H1 (cell line): ENCODE results near the gene GABRG3. TPM values are rescaled to one million over a fixed set of nuclear protein-coding genes. Genes with fewer than 3 reads are reported as not detected.

ENCODE experiments used
- CTCF ChIA-PET: fragments of 300-600 bp; sonication (Branson Sonifier 250); formaldehyde crosslinking; loops from one replicate; lab custom pipeline; 2021; ENCODE audit not compliant: partially characterized antibody; lab: Charles Lee
- POLR2A ChIA-PET: fragments of 300-600 bp; sonication (Branson Sonifier 250); formaldehyde crosslinking; loops from one replicate; lab custom pipeline; 2021; ENCODE audit warnings: inconsistent platforms; ENCODE audit not compliant: partially characterized antibody; lab: Charles Lee
- DNase-seq, 2 experiments: peaks; one replicate each; pipeline versions ENCODE4 v3.0.0 to v3.0.0-alpha.2; 2010 to 2022; ENCODE audit warnings: low spot score in 2 of 2, low read depth in 1 of 2, mixed read lengths in 1 of 2
- FAIRE-seq: peaks from 2 replicates; lab custom pipeline; 2011; peaks lifted over from hg19 to GRCh38; lab: Jason Lieb, UNC
- H2AFZ ChIP-seq: 2 replicates; pipeline ENCODE4 v1.8.1; 2012; ENCODE audit warnings: low read length, inconsistent platforms
- H2AK5ac ChIP-seq: 2 replicates; pipeline ENCODE4 v1.6.1; 2013; ENCODE audit warnings: low read depth, low read length
- H2BK120ac ChIP-seq: replicated peaks from 2 replicates; pipeline ENCODE3; 2013; ENCODE audit warnings: low read depth, low read length, inconsistent platforms
- H2BK12ac ChIP-seq: 2 replicates; pipeline ENCODE4 v1.6.1; 2013; ENCODE audit warnings: low read depth, low read length
- H2BK15ac ChIP-seq: 2 replicates; pipeline ENCODE4 v1.6.1; 2013; ENCODE audit warnings: low read length
- H2BK20ac ChIP-seq: 2 replicates; pipeline ENCODE4 v1.6.1; 2013; ENCODE audit warnings: low read length
- H2BK5ac ChIP-seq: 2 replicates; pipeline ENCODE4 v1.6.1; 2013; ENCODE audit warnings: low read depth, low read length
- H3K14ac ChIP-seq: 2 replicates; pipeline ENCODE4 v1.6.1; 2013; ENCODE audit warnings: inconsistent platforms; ENCODE audit not compliant: insufficient read length
- H3K18ac ChIP-seq: 2 replicates; pipeline ENCODE4 v1.6.1; 2013; ENCODE audit warnings: low read length; ENCODE audit errors: extremely low read depth
- H3K23ac ChIP-seq: 2 replicates; pipeline ENCODE4 v1.6.1; 2013; ENCODE audit warnings: inconsistent platforms; ENCODE audit not compliant: insufficient read length
- H3K23me2 ChIP-seq: 2 replicates; pipeline ENCODE4 v1.6.1; 2013; ENCODE audit warnings: low read depth, low read length
- H3K27ac ChIP-seq: 2 replicates; pipeline ENCODE4 v1.6.1; 2011; ENCODE audit warnings: low read depth, low read length, inconsistent platforms
- H3K27me3 ChIP-seq, 4 experiments: replicated peaks in 1 of 4; 1 replicate in 1 of 4; 2 replicates in 3 of 4; pipeline versions ENCODE4 v1.6.1 to v1.8.1; 2011 to 2013; ENCODE audit warnings: low read length in 3 of 4, mild to moderate bottlenecking in 3 of 4, inconsistent platforms in 2 of 4, mixed read lengths in 2 of 4, moderate library complexity in 1 of 4; ENCODE audit not compliant: control insufficient read depth in 3 of 4, insufficient read depth in 3 of 4; ENCODE audit errors: extremely low read depth in 1 of 4
- H3K36me3 ChIP-seq, 4 experiments: 2 replicates each; pipeline versions ENCODE4 v1.6.1 to v1.8.1; 2011 to 2013; ENCODE audit warnings: mild to moderate bottlenecking in 4 of 4, low read length in 3 of 4, moderate library complexity in 2 of 4, control low read depth in 1 of 4, inconsistent platforms in 1 of 4; ENCODE audit not compliant: insufficient read depth in 4 of 4, control insufficient read depth in 2 of 4
- H3K4ac ChIP-seq: replicated peaks from 2 replicates; pipeline ENCODE3; 2013; ENCODE audit warnings: low read length, low read depth, mixed read lengths, inconsistent platforms; ENCODE audit not compliant: insufficient read length
- H3K4me1 ChIP-seq, 4 experiments: replicated peaks in 1 of 4; 1 replicate in 1 of 4; 2 replicates in 3 of 4; pipeline versions ENCODE4 v1.6.1 to v1.8.1; 2011 to 2013; ENCODE audit warnings: low read length in 3 of 4, inconsistent platforms in 2 of 4, mixed read lengths in 1 of 4; ENCODE audit not compliant: insufficient read depth in 4 of 4, control insufficient read depth in 3 of 4
- H3K4me2 ChIP-seq, 2 experiments: 2 replicates each; pipeline versions ENCODE4 v1.6.1 to v1.8.1; 2011 to 2013; ENCODE audit warnings: low read depth in 2 of 2, low read length in 2 of 2, control low read depth in 1 of 2, inconsistent platforms in 1 of 2, mild to moderate bottlenecking in 1 of 2; ENCODE audit not compliant: insufficient read depth in 1 of 2
- H3K4me3 ChIP-seq, 4 experiments: fragments of 200-600, 300-600 bp in 1 of 4; sonication (generic), shearing (Covaris generic), sonication (Bioruptor Twin) in 1 of 4; 2 replicates each; pipeline versions ENCODE4 v1.5.1 to v1.8.1; 2011 to 2016; ENCODE audit warnings: low read length in 4 of 4, low read depth in 3 of 4, control low read depth in 2 of 4, inconsistent platforms in 2 of 4, mild to moderate bottlenecking in 2 of 4, mixed read lengths in 1 of 4, moderate library complexity in 1 of 4; ENCODE audit not compliant: insufficient read depth in 2 of 4; ENCODE audit errors: extremely low read depth in 1 of 4
- H3K56ac ChIP-seq: replicated peaks from 2 replicates; pipeline ENCODE3; 2013; ENCODE audit warnings: low read depth, mild to moderate bottlenecking, mixed read lengths, low read length, inconsistent platforms; ENCODE audit not compliant: insufficient read length
- H3K79me1 ChIP-seq: 2 replicates; pipeline ENCODE4 v1.6.1; 2013; ENCODE audit warnings: low read depth, low read length, control low read depth
- H3K79me2 ChIP-seq, 2 experiments: 2 replicates each; pipeline versions ENCODE4 v1.6.1 to v1.8.1; 2012 to 2013; ENCODE audit warnings: low read length in 2 of 2, mild to moderate bottlenecking in 2 of 2, inconsistent platforms in 1 of 2; ENCODE audit not compliant: insufficient read depth in 2 of 2, control insufficient read depth in 1 of 2
- H3K9ac ChIP-seq, 4 experiments: replicated peaks in 1 of 4; 1 replicate in 1 of 4; 2 replicates in 3 of 4; pipeline versions ENCODE4 v1.6.1 to v1.8.1; 2011 to 2013; ENCODE audit warnings: low read depth in 3 of 4, low read length in 3 of 4, control low read depth in 2 of 4, mild to moderate bottlenecking in 2 of 4, moderate library complexity in 2 of 4, inconsistent platforms in 1 of 4; ENCODE audit errors: extremely low read depth in 1 of 4
- H3K9me3 ChIP-seq, 2 experiments: 2 replicates each; pipeline versions ENCODE4 v1.6.1 to v1.8.1; 2012 to 2013; ENCODE audit warnings: mild to moderate bottlenecking in 2 of 2, moderate library complexity in 2 of 2, control low read depth in 1 of 2, inconsistent platforms in 1 of 2, low read depth in 1 of 2, low read length in 1 of 2, mixed read lengths in 1 of 2; ENCODE audit not compliant: insufficient read depth in 2 of 2
- H4K20me1 ChIP-seq, 2 experiments: replicated peaks in 1 of 2; 2 replicates each; pipeline versions ENCODE3 to v1.8.1; 2011 to 2013; ENCODE audit warnings: inconsistent platforms in 2 of 2, low read length in 2 of 2, mild to moderate bottlenecking in 1 of 2; ENCODE audit not compliant: insufficient read depth in 2 of 2, control insufficient read depth in 1 of 2
- H4K5ac ChIP-seq: 2 replicates; pipeline ENCODE4 v1.6.1; 2013; ENCODE audit warnings: low read length, low read depth, mixed read lengths, inconsistent platforms; ENCODE audit not compliant: insufficient read length
- H4K8ac ChIP-seq: 2 replicates; pipeline ENCODE4 v1.8.0; 2013; ENCODE audit warnings: mild to moderate bottlenecking, moderate library complexity, low read length, inconsistent platforms; ENCODE audit not compliant: insufficient read depth; ENCODE audit errors: extremely low read depth
- H4K91ac ChIP-seq: replicated peaks from 2 replicates; pipeline ENCODE3; 2013; ENCODE audit warnings: low read length, mixed read lengths, inconsistent platforms; ENCODE audit not compliant: insufficient read length
- CHD1 ChIP-seq: IDR thresholded peaks from 2 replicates; pipeline ENCODE4 v1.6.1; 2012; ENCODE audit warnings: low read depth, low read length, improper control_type of control experiment
- TCF12 ChIP-seq: IDR thresholded peaks from 2 replicates; pipeline ENCODE4 v1.6.1; 2011; ENCODE audit warnings: low read depth, mild to moderate bottlenecking, low read length
- WGBS, 2 experiments: shearing (Covaris generic) in 1 of 2; methylation state at CpG; one replicate each; pipeline versions ENCODE4 v1.1.6 to v1.1.7; 2013 to 2015; ENCODE audit warnings: low lambda C conversion rate in 2 of 2, mixed read lengths in 2 of 2, inconsistent platforms in 1 of 2, low coverage in 1 of 2, missing lambda C conversion rate in 1 of 2; ENCODE audit not compliant: insufficient replicate concordance in 2 of 2, insufficient coverage in 1 of 2, insufficient read length in 1 of 2; ENCODE audit errors: extremely low coverage in 1 of 2, missing lambda C conversion rate in 1 of 2; 5-methylcytosine and 5-hydroxymethylcytosine counted together
- polyA plus RNA-seq, 7 experiments: library from polyadenylated mRNA; depleted of rRNA in 3 of 7; stranded (reverse) in 5 of 7; unstranded in 2 of 7; fragments of >200 nt in 5 of 7; fragments of 200-250 nt in 2 of 7; gene quantifications; 1 replicate in 5 of 7; 2 replicates in 1 of 7; 4 replicates in 1 of 7; pipeline versions ENCODE4 v1.2.1 to v1.2.3, GENCODE V29; 2011 to 2013; ENCODE audit warnings: missing spikeins in 2 of 7, mixed read lengths in 2 of 7
- total RNA-seq: library from RNA; stranded (reverse); fragmentation: NEBNext Ultra II Directional; extraction: Animal tissue kit (Norgen Biotek cat#: 25700); gene quantifications from 2 replicates; pipeline ENCODE4 v1.2.1, GENCODE V29; 2021

GABRG3 gene
- total and polyA plus RNA-seq, 2 of the 8 experiments (the other 6 are each of a cell fraction or from before 2014, with no cell fraction given), result 0.17 to 0.80 TPM

- no peaks in the 10 kb centered on the region for H4K20me1 ChIP-seq
- H2AK5ac ChIP-seq, result no peak overlapping the region
- DNase-seq, result peak in 1 of 2 experiments; percentile 13
- peak overlapping the region; percentile 58; the same call in 1 of the 2 replicates for H3K27ac ChIP-seq
- no peaks in the 10 kb centered on the region for H3K27me3 ChIP-seq
- no peak for TF ChIP-seq CHD1
- 0 out of 2 replicates have a peak, but pooled peaks have one; percentile 12 for TF ChIP-seq TCF12
- peak overlapping the region; percentile 36; the same call in 1 of the 2 replicates for H2BK20ac ChIP-seq
- peak overlapping the region; percentile 7; the same call in 1 of the 2 replicates for H4K8ac ChIP-seq
- peak overlapping the region; percentile 3; the same call in 1 of the 2 replicates for H2BK12ac ChIP-seq
- H4K91ac ChIP-seq, result no peak overlapping the region
- 0 out of 2 replicates have a peak overlapping the region, but pooled peaks have one; percentile 25 for H2BK5ac ChIP-seq
- no peak overlapping the region for H2BK15ac ChIP-seq
- peak overlapping the region; percentile 36 to 44; a peak in 2 of 4 replicates for H3K4me2 ChIP-seq
- H3K9me3 ChIP-seq, result peaks cover 7 to 11% of the 10 kb centered on the region in 2 experiments; a peak in 3 of 4 replicates
- H3K56ac ChIP-seq, result no peak overlapping the region
- peak overlapping the region; percentile 42 for H2AFZ ChIP-seq
- H3K9ac ChIP-seq, result no peak overlapping the region
- no peak overlapping the region for H3K4ac ChIP-seq
- H3K4me3 ChIP-seq, result 0 out of 8 replicates have a peak overlapping the region, but pooled peaks of 1 of the 4 experiments have one; percentile 2
- H3K14ac ChIP-seq, result no peak overlapping the region
- no peaks in the 10 kb centered on the region for H3K36me3 ChIP-seq
- ChIA-PET CTCF (interaction anchor here (1.4 to 1.6 kb wide), 4 partner anchors 10 to 288 kb away, joined by 4 to 11 read pairs (median 8); no protein-coding TSS in a partner anchor), POLR2A (interaction anchor here (0.8 kb wide), 1 partner anchor 8 kb away, joined by 3 read pairs; no protein-coding TSS in a partner anchor)
- H4K5ac ChIP-seq, result no peak overlapping the region
- WGBS, 2 experiments, result 55% methylated on average over 6 of the region's 6 CpGs; no CpG with 5 or more reads in 1 of the 2 experiments
- no peak overlapping the region for H2BK120ac ChIP-seq
- no peak for FAIRE-seq
- H3K4me1 ChIP-seq, result peaks cover 0 to 10% (median 6%) of the 10 kb centered on the region in 4 experiments; a peak in 4 of 7 replicates
- H3K79me1 ChIP-seq, result no peaks in the 10 kb centered on the region
- no peak overlapping the region for H3K23ac ChIP-seq
- no peak overlapping the region for H3K18ac ChIP-seq
- no peaks in the 10 kb centered on the region for H3K23me2 ChIP-seq
- H3K79me2 ChIP-seq, result no peaks in the 10 kb centered on the region
Observed at GRCh38 chr15:27070841-27071240, 99.9 kb downstream of the GABRG3 start.
